ENCODE data around the gene INVS.
"Not testable (repeated sequence)": the region's sequence is repeated elsewhere in the genome, so short reads cannot be mapped to it uniquely, and the experiment has no call there.

INVS gene

GRCh38 chr9:100196828-100197227, 97.8 kb downstream of the INVS start:
- DNase-seq (ENCODE audit: low spot score): no peak

GRCh38 chr9:100197553-100197952, 98.5 kb downstream of the INVS start:
- no peak for DNase-seq (ENCODE audit: low spot score)

GRCh38 chr9:100202806-100203205, 103.8 kb downstream of the INVS start:
- DNase-seq (ENCODE audit: low spot score): no peak

GRCh38 chr9:100204796-100205195, 105.8 kb downstream of the INVS start:
- DNase-seq (ENCODE audit: low spot score): no peak

GRCh38 chr9:100206899-100207298, 107.9 kb downstream of the INVS start:
- DNase-seq (ENCODE audit: low spot score): no peak

- DNase-seq (ENCODE audit: low spot score): no peak
Observed at GRCh38 chr9:100208673-100209072, 109.6 kb downstream of the INVS start.

- DNase-seq (ENCODE audit: low spot score): no peak
Observed at GRCh38 chr9:100211476-100211875, 112.4 kb downstream of the INVS start.

- DNase-seq (ENCODE audit: low spot score): no peak
Observed at GRCh38 chr9:100213730-100214477, 114.9 kb downstream of the INVS start.

GRCh38 chr9:100216178-100216787, 117.2 kb downstream of the INVS start:
- peak; percentile 10 for DNase-seq (ENCODE audit: low spot score)

GRCh38 chr9:100217536-100217935, 118.5 kb downstream of the INVS start:
- DNase-seq (ENCODE audit: low spot score): no peak

- no peak for DNase-seq (ENCODE audit: low spot score)
Observed at GRCh38 chr9:100219347-100219746, 120.3 kb downstream of the INVS start.

- no peak for DNase-seq (ENCODE audit: low spot score)
Observed at GRCh38 chr9:100220936-100221335, 121.9 kb downstream of the INVS start.

- DNase-seq (ENCODE audit: low spot score): no peak
Observed at GRCh38 chr9:100221538-100221937, 122.5 kb downstream of the INVS start.

- DNase-seq (ENCODE audit: low spot score): peak; percentile 16
Observed at GRCh38 chr9:100222674-100223073, 123.6 kb downstream of the INVS start.

- DNase-seq (ENCODE audit: low spot score): no peak
Observed at GRCh38 chr9:100227636-100228035, 128.6 kb downstream of the INVS start.

GRCh38 chr9:100228352-100228869, 129.4 kb downstream of the INVS start:
- DNase-seq (ENCODE audit: low spot score): no peak

GRCh38 chr9:100229136-100229535, 130.1 kb downstream of the INVS start:
- no peak for DNase-seq (ENCODE audit: low spot score)

GRCh38 chr9:100229561-100229960, 130.5 kb downstream of the INVS start:
- DNase-seq (ENCODE audit: low spot score): no peak

GRCh38 chr9:100236986-100237385, 137.9 kb downstream of the INVS start:
- DNase-seq (ENCODE audit: low spot score): not testable (repeated sequence)

- DNase-seq (ENCODE audit: low spot score): no peak
Observed at GRCh38 chr9:100240512-100240911, 141.5 kb downstream of the INVS start.

GRCh38 chr9:100267211-100267610, 168.2 kb downstream of the INVS start:
- DNase-seq (ENCODE audit: low spot score): no peak

GRCh38 chr9:100268271-100268670, 169.2 kb downstream of the INVS start:
- no peak for DNase-seq (ENCODE audit: low spot score)

- DNase-seq (ENCODE audit: low spot score): no peak
Observed at GRCh38 chr9:100269656-100270055, 170.6 kb downstream of the INVS start.
